Activated CD8-positive, alpha-beta memory T cell treated with anti-CD3 and anti-CD28 coated beads, Interleukin-2, amount 10 ng/mL, durations not matched to agents 7 days and 5 days (primary cell): ENCODE data around the gene CRYL1. TPM values are rescaled to one million over a fixed set of nuclear protein-coding genes. Genes with fewer than 3 reads are reported as not detected.
A peak's percentile ranks its signal among the peaks of the same experiment; 100 is the strongest.

Experiments
- ATAC-seq: fragments of 150-1000 bp; cut with Tn5 transposase; one replicate; pipeline ENCODE4 v1.10.0; 2021; ENCODE audit warnings: moderate library complexity
- CTCF ChIA-PET: fragments of 350-600 bp; sonication (Branson Sonifier 250); formaldehyde crosslinking; loops from one replicate; lab custom pipeline; 2021; ENCODE audit warnings: antibody characterized with exemption; lab: Charles Lee
- DNase-seq: peaks from one replicate; pipeline ENCODE4 v3.0.0-alpha.2; 2020
- H3K27ac Mint-ChIP-seq: one replicate; pipeline ENCODE4 v1.8.0; 2021; ENCODE audit warnings: mild to moderate bottlenecking, mixed read lengths
- H3K27me3 Mint-ChIP-seq: one replicate; pipeline ENCODE4 v1.8.0; 2021; ENCODE audit warnings: mixed read lengths
- H3K36me3 Mint-ChIP-seq: one replicate; pipeline ENCODE4 v1.8.0; 2021; ENCODE audit warnings: mild to moderate bottlenecking, mixed read lengths
- H3K4me1 Mint-ChIP-seq: one replicate; pipeline ENCODE4 v1.8.0; 2021; ENCODE audit warnings: mixed read lengths
- H3K4me3 Mint-ChIP-seq: one replicate; pipeline ENCODE4 v1.8.0; 2021; ENCODE audit warnings: mild to moderate bottlenecking, moderate library complexity, mixed read lengths
- H3K9me3 Mint-ChIP-seq: one replicate; pipeline ENCODE4 v1.8.0; 2022; ENCODE audit warnings: low read depth, mixed read lengths
- total RNA-seq, 2 experiments: library from RNA; stranded (reverse); gene quantifications; one replicate each; pipeline ENCODE4 v1.2.3, GENCODE V29; 2021

CRYL1 gene
- total RNA-seq, 2 experiments from 2014 or later: 11.3 to 13.1 TPM

GRCh38 chr13:20473888-20474287 lies 51.8 kb downstream of the CRYL1 start:
- DNase-seq: no peak
- no peak overlapping the region for H3K4me3 Mint-ChIP-seq
- no peaks in the 10 kb centered on the region for H3K9me3 Mint-ChIP-seq
- H3K36me3 Mint-ChIP-seq: peaks cover 2% of the 10 kb centered on the region
- H3K27me3 Mint-ChIP-seq: no peaks in the 10 kb centered on the region
- H3K4me1 Mint-ChIP-seq: peaks cover 33% of the 10 kb centered on the region
- CTCF ChIA-PET: no interaction called here
- ATAC-seq: no peak
- H3K27ac Mint-ChIP-seq: peak overlapping the region; percentile 35

GRCh38 chr13:20473139-20473538 lies 52.5 kb downstream of the CRYL1 start:
- CTCF ChIA-PET: no interaction called here
- Mint-ChIP-seq H3K27me3 (no peaks in the 10 kb centered on the region), H3K4me3 (no peak overlapping the region), H3K9me3 (no peaks in the 10 kb centered on the region), H3K36me3 (peaks cover 2% of the 10 kb centered on the region), H3K27ac (no peak overlapping the region), H3K4me1 (peaks cover 33% of the 10 kb centered on the region)
- ATAC-seq (no peak), DNase-seq (no peak)

GRCh38 chr13:20472531-20472930 lies 53.1 kb downstream of the CRYL1 start:
- Mint-ChIP-seq H3K4me3 (no peak overlapping the region), H3K27me3 (no peaks in the 10 kb centered on the region), H3K4me1 (peaks cover 33% of the 10 kb centered on the region), H3K9me3 (no peaks in the 10 kb centered on the region), H3K27ac (no peak overlapping the region), H3K36me3 (peaks cover 2% of the 10 kb centered on the region)
- DNase-seq (no peak), ATAC-seq (no peak)
- CTCF ChIA-PET: no interaction called here

GRCh38 chr13:20470136-20470535 lies 55.5 kb downstream of the CRYL1 start:
- no peak overlapping the region for H3K27ac Mint-ChIP-seq
- H3K4me1 Mint-ChIP-seq: peaks cover 11% of the 10 kb centered on the region
- H3K9me3 Mint-ChIP-seq: no peaks in the 10 kb centered on the region
- no peak for DNase-seq
- CTCF ChIA-PET: no interaction called here
- peaks cover 2% of the 10 kb centered on the region for H3K36me3 Mint-ChIP-seq
- H3K4me3 Mint-ChIP-seq: no peak overlapping the region
- no peaks in the 10 kb centered on the region for H3K27me3 Mint-ChIP-seq
- no peak for ATAC-seq

- no peaks in the 10 kb centered on the region for H3K27me3 Mint-ChIP-seq
- CTCF ChIA-PET: interaction anchor here (0.6 to 0.7 kb wide), 2 partner anchors 8 to 9 kb away, joined by 3 read pairs; no protein-coding TSS in a partner anchor
- no peak overlapping the region for H3K27ac Mint-ChIP-seq
- no peak for ATAC-seq
- H3K4me3 Mint-ChIP-seq: no peak overlapping the region
- no peak for DNase-seq
- peaks cover 9% of the 10 kb centered on the region for H3K4me1 Mint-ChIP-seq
- H3K9me3 Mint-ChIP-seq: no peaks in the 10 kb centered on the region
- peaks cover 2% of the 10 kb centered on the region for H3K36me3 Mint-ChIP-seq
These were observed 59.3 kb downstream of the CRYL1 start for GRCh38 chr13:20466371-20466770.

- Mint-ChIP-seq H3K27me3 (no peaks in the 10 kb centered on the region), H3K27ac (no peak overlapping the region), H3K36me3 (no peaks in the 10 kb centered on the region), H3K4me3 (no peak overlapping the region), H3K9me3 (no peaks in the 10 kb centered on the region), H3K4me1 (peaks cover 15% of the 10 kb centered on the region)
- ATAC-seq (no peak), DNase-seq (no peak)
- CTCF ChIA-PET: no interaction called here
These were observed 60.3 kb downstream of the CRYL1 start for GRCh38 chr13:20465218-20465879.

- peaks cover 20% of the 10 kb centered on the region for H3K4me1 Mint-ChIP-seq
- no peaks in the 10 kb centered on the region for H3K9me3 Mint-ChIP-seq
- no peak overlapping the region for H3K27ac Mint-ChIP-seq
- H3K36me3 Mint-ChIP-seq: peaks cover 4% of the 10 kb centered on the region
- no peak overlapping the region for H3K4me3 Mint-ChIP-seq
- CTCF ChIA-PET: no interaction called here
- ATAC-seq (no peak), DNase-seq (no peak)
- no peaks in the 10 kb centered on the region for H3K27me3 Mint-ChIP-seq
These were observed 62.7 kb downstream of the CRYL1 start for GRCh38 chr13:20462921-20463320.

- Mint-ChIP-seq H3K4me1 (peaks cover 24% of the 10 kb centered on the region), H3K27ac (no peak overlapping the region)
- CTCF ChIA-PET: no interaction called here
These were observed 63.1 kb downstream of the CRYL1 start for GRCh38 chr13:20462533-20462915.

GRCh38 chr13:20461860-20462532 lies 63.7 kb downstream of the CRYL1 start:
- CTCF ChIA-PET: no interaction called here
- H3K9me3 Mint-ChIP-seq: no peaks in the 10 kb centered on the region
- H3K36me3 Mint-ChIP-seq: peaks cover 4% of the 10 kb centered on the region
- no peak for DNase-seq
- H3K27me3 Mint-ChIP-seq: no peaks in the 10 kb centered on the region
- H3K4me3 Mint-ChIP-seq: no peak overlapping the region
- ATAC-seq: no peak
- H3K4me1 Mint-ChIP-seq: peaks cover 24% of the 10 kb centered on the region
- no peak overlapping the region for H3K27ac Mint-ChIP-seq

More at GRCh38 chr13:20462533-20462915, 63.1 kb downstream of the CRYL1 start:
- H3K9me3 Mint-ChIP-seq: no peaks in the 10 kb centered on the region
- H3K27me3 Mint-ChIP-seq: no peaks in the 10 kb centered on the region
- H3K4me3 Mint-ChIP-seq: no peak overlapping the region
- DNase-seq (no peak), ATAC-seq (no peak)
- peaks cover 4% of the 10 kb centered on the region for H3K36me3 Mint-ChIP-seq

GRCh38 chr13:20461481-20461859 lies 64.2 kb downstream of the CRYL1 start:
- Mint-ChIP-seq H3K4me3 (no peak overlapping the region), H3K4me1 (peaks cover 26% of the 10 kb centered on the region), H3K9me3 (no peaks in the 10 kb centered on the region), H3K27ac (no peak overlapping the region), H3K27me3 (no peaks in the 10 kb centered on the region), H3K36me3 (peaks cover 6% of the 10 kb centered on the region)
- ATAC-seq (peak; percentile 39), DNase-seq (no peak)
- CTCF ChIA-PET: no interaction called here

- no peak for ATAC-seq
- Mint-ChIP-seq H3K4me1 (peaks cover 26% of the 10 kb centered on the region), H3K36me3 (peaks cover 6% of the 10 kb centered on the region), H3K27ac (no peak overlapping the region), H3K27me3 (no peaks in the 10 kb centered on the region), H3K9me3 (no peaks in the 10 kb centered on the region), H3K4me3 (no peak overlapping the region)
- CTCF ChIA-PET: no interaction called here
- no peak for DNase-seq
These were observed 64.9 kb downstream of the CRYL1 start for GRCh38 chr13:20460761-20461160.

GRCh38 chr13:20457670-20458069 lies 68.0 kb downstream of the CRYL1 start:
- Mint-ChIP-seq H3K36me3 (peaks cover 9% of the 10 kb centered on the region), H3K27ac (no peak overlapping the region), H3K9me3 (no peaks in the 10 kb centered on the region), H3K27me3 (no peaks in the 10 kb centered on the region), H3K4me1 (peaks cover 23% of the 10 kb centered on the region), H3K4me3 (no peak overlapping the region)
- ATAC-seq (no peak), DNase-seq (no peak)
- CTCF ChIA-PET: interaction anchor here (1.2 kb wide), 1 partner anchor 75 kb away, joined by 3 read pairs; no protein-coding TSS in a partner anchor

- H3K9me3 Mint-ChIP-seq: no peaks in the 10 kb centered on the region
- peaks cover 23% of the 10 kb centered on the region for H3K4me1 Mint-ChIP-seq
- DNase-seq: no peak
- CTCF ChIA-PET: interaction anchor here (0.8 kb wide), 1 partner anchor 36 kb away, joined by 4 read pairs; no protein-coding TSS in a partner anchor
- no peak for ATAC-seq
- peaks cover 12% of the 10 kb centered on the region for H3K36me3 Mint-ChIP-seq
- H3K27ac Mint-ChIP-seq: no peak overlapping the region
- H3K27me3 Mint-ChIP-seq: no peaks in the 10 kb centered on the region
- H3K4me3 Mint-ChIP-seq: no peak overlapping the region
These were observed 68.9 kb downstream of the CRYL1 start for GRCh38 chr13:20456737-20457136.

GRCh38 chr13:20451397-20451796 lies 74.3 kb downstream of the CRYL1 start:
- DNase-seq (no peak), ATAC-seq (no peak)
- Mint-ChIP-seq H3K9me3 (peaks cover 20% of the 10 kb centered on the region), H3K4me1 (peaks cover 8% of the 10 kb centered on the region), H3K27me3 (no peaks in the 10 kb centered on the region), H3K27ac (no peak overlapping the region), H3K36me3 (peaks cover 33% of the 10 kb centered on the region), H3K4me3 (no peak overlapping the region)
- CTCF ChIA-PET: interaction anchor here (1.0 kb wide), 1 partner anchor 267 kb away, joined by 5 read pairs; no protein-coding TSS in a partner anchor
